GM19035 (cell line): ENCODE results near the gene IL18RAP.

Experiments used
- ATAC-seq: cut with Tn5 transposase; IDR thresholded peaks from one replicate; pipeline ENCODE4 v1.9.1; 2021; ENCODE audit not compliant: unreplicated experiment

IL18RAP gene

GRCh38 chr2:102451968-102452367 lies 29.0 kb downstream of the IL18RAP start:
- ATAC-seq, result no peak

- no peak for ATAC-seq
These were observed 30.5 kb downstream of the IL18RAP start for GRCh38 chr2:102453501-102453900.

GRCh38 chr2:102455061-102455670 lies 32.2 kb downstream of the IL18RAP start:
- ATAC-seq, result no peak

GRCh38 chr2:102460467-102460866 lies 37.5 kb downstream of the IL18RAP start:
- no peak for ATAC-seq

- ATAC-seq, result no peak
These were observed 38.2 kb downstream of the IL18RAP start for GRCh38 chr2:102461188-102461587.

- no peak for ATAC-seq
These were observed 40.2 kb downstream of the IL18RAP start for GRCh38 chr2:102463160-102463559.

GRCh38 chr2:102470168-102470567 lies 47.2 kb downstream of the IL18RAP start:
- no peak for ATAC-seq

- peak; percentile 64 for ATAC-seq
These were observed 50.1 kb downstream of the IL18RAP start, which contains the start of gene SLC9A4 for GRCh38 chr2:102473020-102473419. Gene SLC9A4 (plus strand): TSS chr2:102473226. CDS start chr2:102473760, 534 bp downstream.

GRCh38 chr2:102473631-102474030 lies 50.7 kb downstream of the IL18RAP start:
- ATAC-seq, result no peak

GRCh38 chr2:102474785-102475184 lies 51.8 kb downstream of the IL18RAP start:
- ATAC-seq, result no peak

GRCh38 chr2:102478686-102479470 lies 55.9 kb downstream of the IL18RAP start:
- no peak for ATAC-seq

- ATAC-seq, result no peak
These were observed 57.6 kb downstream of the IL18RAP start for GRCh38 chr2:102480285-102481195.

- ATAC-seq, result no peak
These were observed 59.0 kb downstream of the IL18RAP start for GRCh38 chr2:102481931-102482330.

GRCh38 chr2:102483086-102483485 lies 60.1 kb downstream of the IL18RAP start:
- no peak for ATAC-seq

GRCh38 chr2:102484310-102485061 lies 61.5 kb downstream of the IL18RAP start:
- no peak for ATAC-seq

- ATAC-seq, result no peak
These were observed 62.3 kb downstream of the IL18RAP start for GRCh38 chr2:102485147-102485785.

GRCh38 chr2:102486941-102487702 lies 64.2 kb downstream of the IL18RAP start:
- no peak for ATAC-seq

- ATAC-seq, result no peak
These were observed 65.0 kb downstream of the IL18RAP start for GRCh38 chr2:102487761-102488462.

GRCh38 chr2:102489646-102490045 lies 66.7 kb downstream of the IL18RAP start:
- ATAC-seq, result no peak
